B cell (primary cell): Measurements from ENCODE around the gene CCNYL1. TPM values are rescaled to one million over a fixed set of nuclear protein-coding genes. Genes with fewer than 3 reads are reported as not detected.

ENCODE experiments used
- ATAC-seq: fragments of 200-7000 bp; cut with Tn5 transposase; one replicate; pipeline ENCODE4 v1.10.0; 2021; ENCODE audit warnings: low read depth, mild to moderate bottlenecking, moderate number of reproducible peaks, moderate library complexity
- CTCF ChIA-PET: fragments of 350-600 bp; sonication (Branson Sonifier 250); formaldehyde crosslinking; loops from one replicate; lab custom pipeline; 2021; ENCODE audit warnings: antibody characterized with exemption, inconsistent platforms; lab: Charles Lee
- POLR2A ChIA-PET: fragments of 350-600 bp; sonication (Branson Sonifier 250); formaldehyde crosslinking; loops from one replicate; lab custom pipeline; 2021; ENCODE audit warnings: antibody characterized with exemption; lab: Charles Lee
- DNase-seq: peaks from one replicate; pipeline ENCODE4 v3.0.0; 2013
- H2AFZ ChIP-seq: 2 replicates; pipeline ENCODE4 v1.6.1; 2012; ENCODE audit warnings: mild to moderate bottlenecking, low read depth, low read length; ENCODE audit not compliant: insufficient read depth, poor library complexity, severe bottlenecking
- H3K27ac ChIP-seq, 2 donors: 1 replicate in 1 of 2; 2 replicates in 1 of 2; pipeline ENCODE4 v1.5.1; 2012 to 2013; ENCODE audit warnings: low read length in 2 of 2, mild to moderate bottlenecking in 2 of 2, moderate library complexity in 1 of 2
- H3K27me3 ChIP-seq, 4 experiments: fragments of 200-600 bp in 1 of 4; sonication (generic) in 1 of 4; replicated peaks in 1 of 4; 1 replicate in 2 of 4; 2 replicates in 2 of 4; pipeline versions ENCODE4 v1.6.1 to v1.7.0; 2013 to 2016; ENCODE audit warnings: low read length in 3 of 4, mild to moderate bottlenecking in 2 of 4, mixed read lengths in 1 of 4, moderate library complexity in 1 of 4; ENCODE audit not compliant: insufficient read depth in 4 of 4, control insufficient read depth in 3 of 4; ENCODE audit errors: control extremely low read depth in 1 of 4
- H3K36me3 ChIP-seq, 2 experiments: replicated peaks in 1 of 2; 1 replicate in 1 of 2; 2 replicates in 1 of 2; pipeline versions ENCODE4 v1.6.1 to v1.7.1; 2013; ENCODE audit warnings: low read length in 1 of 2; ENCODE audit not compliant: insufficient read depth in 2 of 2, control insufficient read depth in 1 of 2; ENCODE audit errors: control extremely low read depth in 1 of 2, extremely low read depth in 1 of 2
- H3K4me1 ChIP-seq, 2 donors: fragments of 200-600 bp in 1 of 2; sonication (generic) in 1 of 2; 1 replicate in 1 of 2; 2 replicates in 1 of 2; pipeline versions ENCODE4 v1.5.1 to v1.6.1; 2013 to 2017; ENCODE audit warnings: low read length in 2 of 2; ENCODE audit not compliant: control insufficient read depth in 2 of 2, insufficient read depth in 2 of 2
- H3K4me2 ChIP-seq: replicated peaks from 2 replicates; pipeline ENCODE3; 2012; ENCODE audit warnings: mild to moderate bottlenecking, low read depth, low read length; ENCODE audit not compliant: poor library complexity, severe bottlenecking
- H3K4me3 ChIP-seq, 5 experiments: fragments of 200-600 bp in 1 of 5; sonication (generic) in 1 of 5; 1 replicate in 3 of 5; 2 replicates in 2 of 5; pipeline versions ENCODE4 v1.5.1 to v1.7.0; 2011 to 2016; ENCODE audit warnings: low read length in 4 of 5, mild to moderate bottlenecking in 4 of 5, low read depth in 2 of 5, control low read depth in 1 of 5, moderate library complexity in 1 of 5; ENCODE audit not compliant: insufficient read depth in 1 of 5; ENCODE audit errors: control extremely low read depth in 1 of 5, extremely low read depth in 1 of 5
- H3K79me2 ChIP-seq: fragments of 200-600 bp; sonication (generic); one replicate; pipeline ENCODE4 v1.6.0; 2016; ENCODE audit warnings: low read length; ENCODE audit not compliant: control insufficient read depth, insufficient read depth
- H3K9ac ChIP-seq: fragments of 200-600 bp; sonication (generic); 2 replicates; pipeline ENCODE4 v1.6.1; 2017; ENCODE audit warnings: mild to moderate bottlenecking, low read length, moderate library complexity
- H3K9me3 ChIP-seq, 3 donors: one replicate each; pipeline versions ENCODE4 v1.6.1 to v1.7.1; 2013; ENCODE audit warnings: low read length in 2 of 3; ENCODE audit not compliant: control insufficient read depth in 2 of 3, insufficient read depth in 1 of 3; ENCODE audit errors: control extremely low read depth in 1 of 3
- H4K20me1 ChIP-seq: 2 replicates; pipeline ENCODE4 v1.6.0; 2012; ENCODE audit warnings: mild to moderate bottlenecking, low read length; ENCODE audit not compliant: insufficient read depth, control insufficient read depth, poor library complexity, severe bottlenecking
- H3K27ac Mint-ChIP-seq: one replicate; pipeline ENCODE4 v1.8.0; 2021; ENCODE audit warnings: mixed read lengths
- H3K27me3 Mint-ChIP-seq: one replicate; pipeline ENCODE4 v1.8.0; 2021; ENCODE audit warnings: mixed read lengths
- H3K4me1 Mint-ChIP-seq: one replicate; pipeline ENCODE4 v1.8.0; 2021; ENCODE audit warnings: mixed read lengths
- H3K4me3 Mint-ChIP-seq: one replicate; pipeline ENCODE4 v1.8.0; 2021; ENCODE audit warnings: mixed read lengths
- H3K9me3 Mint-ChIP-seq: one replicate; pipeline ENCODE4 v1.8.0; 2022; ENCODE audit warnings: mixed read lengths; ENCODE audit not compliant: insufficient read depth
- EZH2 ChIP-seq: IDR thresholded peaks from 2 replicates; pipeline ENCODE4 v1.6.1; 2012; ENCODE audit warnings: borderline replicate concordance, low read depth, mild to moderate bottlenecking, moderate library complexity, low read length; ENCODE audit not compliant: insufficient read depth, poor library complexity, severe bottlenecking
- WGBS: methylation state at CpG from one replicate; pipeline ENCODE4 v1.1.5; 2013; ENCODE audit warnings: missing lambda C conversion rate; ENCODE audit not compliant: insufficient coverage; 5-methylcytosine and 5-hydroxymethylcytosine counted together
- intact Hi-C: fragments of 100-400 bp; cut with micrococcal nuclease; formaldehyde crosslinking; loops from one replicate; pipeline ENCODE4 v1.10.0; 2022
- polyA plus RNA-seq: library from polyadenylated mRNA; depleted of rRNA; stranded (reverse); fragments of >200 nt; gene quantifications from 2 replicates; pipeline ENCODE4 v1.2.3, GENCODE V29; 2012
- total RNA-seq, 2 donors: library from RNA; stranded (reverse); fragments of 120-200 nt in 1 of 2; gene quantifications; 1 replicate in 1 of 2; 2 replicates in 1 of 2; pipeline versions ENCODE4 v1.2.3 to v1.2.4, GENCODE V29; 2013 to 2022
- TF ChIP-seq, protein P1 (sequence below): fragments of 200-600 bp; IDR thresholded peaks from one replicate; pipeline ENCODE4 v1.8.0; 2022; ENCODE audit warnings: antibody characterized with exemption, mild to moderate bottlenecking

The CCNYL1 gene
- total and polyA plus RNA-seq, 2 donors (not counting 1 experiment from before 2014, with no cell fraction given), result 8.6 to 14.2 TPM

GRCh38 chr2:207693641-207694249 is 17.7 kb upstream of the CCNYL1 start:
- Mint-ChIP-seq H3K9me3 (no peaks in the 10 kb centered on the region), H3K4me1 (peaks cover 4% of the 10 kb centered on the region), H3K27ac (no peak overlapping the region), H3K4me3 (no peak overlapping the region), H3K27me3 (no peaks in the 10 kb centered on the region)
- H3K36me3 ChIP-seq, result no peaks in the 10 kb centered on the region
- peaks cover 5 to 8% of the 10 kb centered on the region in 2 donors for H3K4me1 ChIP-seq
- no peak for TF ChIP-seq EZH2
- TF ChIP-seq, protein P1, sequence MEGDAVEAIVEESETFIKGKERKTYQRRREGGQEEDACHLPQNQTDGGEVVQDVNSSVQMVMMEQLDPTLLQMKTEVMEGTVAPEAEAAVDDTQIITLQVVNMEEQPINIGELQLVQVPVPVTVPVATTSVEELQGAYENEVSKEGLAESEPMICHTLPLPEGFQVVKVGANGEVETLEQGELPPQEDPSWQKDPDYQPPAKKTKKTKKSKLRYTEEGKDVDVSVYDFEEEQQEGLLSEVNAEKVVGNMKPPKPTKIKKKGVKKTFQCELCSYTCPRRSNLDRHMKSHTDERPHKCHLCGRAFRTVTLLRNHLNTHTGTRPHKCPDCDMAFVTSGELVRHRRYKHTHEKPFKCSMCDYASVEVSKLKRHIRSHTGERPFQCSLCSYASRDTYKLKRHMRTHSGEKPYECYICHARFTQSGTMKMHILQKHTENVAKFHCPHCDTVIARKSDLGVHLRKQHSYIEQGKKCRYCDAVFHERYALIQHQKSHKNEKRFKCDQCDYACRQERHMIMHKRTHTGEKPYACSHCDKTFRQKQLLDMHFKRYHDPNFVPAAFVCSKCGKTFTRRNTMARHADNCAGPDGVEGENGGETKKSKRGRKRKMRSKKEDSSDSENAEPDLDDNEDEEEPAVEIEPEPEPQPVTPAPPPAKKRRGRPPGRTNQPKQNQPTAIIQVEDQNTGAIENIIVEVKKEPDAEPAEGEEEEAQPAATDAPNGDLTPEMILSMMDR, result no peak
- ATAC-seq, result no peak
- ChIA-PET CTCF (interaction anchor here (0.6 to 4.2 kb wide), 7 partner anchors 9 to 163 kb away, joined by 3 to 31 read pairs (median 4); partner anchors contain the start of genes CCNYL1 and METTL21A), POLR2A (no interaction called here)
- H3K27ac ChIP-seq, result no peak overlapping the region
- H3K27me3 ChIP-seq, result no peaks in the 10 kb centered on the region
- WGBS, result 57% methylated on average over 1 of the region's 4 CpGs
- no peak overlapping the region for H3K4me3 ChIP-seq
- no peaks in the 10 kb centered on the region for H4K20me1 ChIP-seq
- no peak for DNase-seq
- no peak overlapping the region for H2AFZ ChIP-seq
- no peaks in the 10 kb centered on the region for H3K79me2 ChIP-seq
- no peak overlapping the region for H3K9ac ChIP-seq
- H3K4me2 ChIP-seq, result no peak overlapping the region
- no peaks in the 10 kb centered on the region for H3K9me3 ChIP-seq
- intact Hi-C loops, result no loop called here

DNA sequence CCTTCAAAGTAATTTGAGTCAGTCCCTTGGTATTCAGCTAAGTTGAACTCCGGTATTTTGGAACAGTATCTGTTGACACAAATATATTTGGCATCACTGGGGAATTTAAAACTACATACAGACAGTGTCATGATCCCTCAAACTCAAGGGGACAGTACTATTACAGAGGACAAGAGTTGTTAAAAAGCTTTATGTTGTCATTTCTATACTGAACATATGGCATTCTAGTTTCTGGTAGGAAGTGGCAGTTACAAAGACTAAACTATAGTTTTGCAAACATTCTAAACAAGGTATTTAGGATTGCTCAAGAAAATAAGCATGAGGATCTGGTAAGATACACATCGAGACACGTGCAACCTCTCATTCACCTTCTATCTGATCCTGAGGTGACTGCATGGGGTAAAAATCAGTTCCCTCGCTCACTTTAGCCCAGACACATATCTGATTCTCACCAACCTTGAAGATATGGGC is 16.6 kb upstream of the CCNYL1 start:
- Histone ChIP-seq H3K27me3 (peaks cover 0 to under 1% (median 0%) of the 10 kb centered on the region in 4 experiments), H3K79me2 (no peaks in the 10 kb centered on the region), H3K36me3 (no peaks in the 10 kb centered on the region), H2AFZ (no peak overlapping the region), H4K20me1 (no peaks in the 10 kb centered on the region), H3K9ac (no peak overlapping the region), H3K4me3 (no peak overlapping the region), H3K9me3 (no peaks in the 10 kb centered on the region), H3K27ac (no peak overlapping the region), H3K4me2 (no peak overlapping the region), H3K4me1 (peaks cover 5 to 8% of the 10 kb centered on the region in 2 donors)
- H3K9me3 Mint-ChIP-seq, result no peaks in the 10 kb centered on the region
- intact Hi-C loops, result no loop called here
- CTCF ChIA-PET, result interaction anchor here (0.6 to 4.2 kb wide), 3 partner anchors 53 to 278 kb away, joined by 3 to 31 read pairs (median 5); partner anchors contain the start of gene METTL21A
- no peaks in the 10 kb centered on the region for H3K27me3 Mint-ChIP-seq
- TF ChIP-seq, protein P1, result no peak
- TF ChIP-seq EZH2, result no peak
- DNase-seq (no peak), ATAC-seq (no peak)
- POLR2A ChIA-PET, result interaction anchor here (0.7 kb wide), 2 partner anchors 150 to 164 kb away, joined by 6 to 8 read pairs; no protein-coding TSS in a partner anchor
- H3K4me3 Mint-ChIP-seq, result no peak overlapping the region
- WGBS, result no CpG with 5 or more reads among the region's 4 CpGs
- no peak overlapping the region for H3K27ac Mint-ChIP-seq
- H3K4me1 Mint-ChIP-seq, result peaks cover 4% of the 10 kb centered on the region
